DOHH2 (cell line): Measurements from ENCODE around the gene MED14.

Experiments used
- EZH2phosphoT487 ChIP-seq: fragments of 200-600 bp; sonication (generic); IDR thresholded peaks from 2 replicates; pipeline ENCODE4 v1.6.1; 2017; ENCODE audit warnings: borderline replicate concordance, mild to moderate bottlenecking, antibody characterized with exemption, low read length, moderate library complexity, mixed read lengths
- TF ChIP-seq, protein P1 (sequence below): fragments of 200-600 bp; sonication (generic); IDR thresholded peaks from one replicate; pipeline ENCODE4 v1.5.1; 2014; ENCODE audit warnings: antibody characterized with exemption, mild to moderate bottlenecking, low read depth, low read length; ENCODE audit not compliant: poor library complexity, severe bottlenecking

DNA sequence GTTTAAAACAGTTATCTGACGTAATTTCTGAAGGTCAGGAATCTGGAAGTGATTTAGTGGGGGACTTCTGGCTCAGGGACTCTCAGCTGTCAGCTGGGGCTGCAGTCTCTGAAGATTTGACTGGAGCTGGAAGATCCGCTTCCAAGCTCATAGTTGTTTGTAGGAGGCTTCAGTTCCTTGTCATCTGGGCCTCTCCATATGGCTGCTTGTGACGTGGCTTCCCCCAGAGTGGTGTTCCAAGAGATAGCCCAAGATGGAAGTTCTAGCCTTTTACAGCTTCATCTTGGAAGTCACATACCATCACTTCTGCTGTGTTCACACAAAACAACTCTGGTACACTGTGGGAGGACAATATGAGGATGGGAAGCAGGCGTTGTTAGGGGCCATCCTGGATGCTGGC lies 110.0 kb downstream of the MED14 start:
- TF ChIP-seq, protein P1, sequence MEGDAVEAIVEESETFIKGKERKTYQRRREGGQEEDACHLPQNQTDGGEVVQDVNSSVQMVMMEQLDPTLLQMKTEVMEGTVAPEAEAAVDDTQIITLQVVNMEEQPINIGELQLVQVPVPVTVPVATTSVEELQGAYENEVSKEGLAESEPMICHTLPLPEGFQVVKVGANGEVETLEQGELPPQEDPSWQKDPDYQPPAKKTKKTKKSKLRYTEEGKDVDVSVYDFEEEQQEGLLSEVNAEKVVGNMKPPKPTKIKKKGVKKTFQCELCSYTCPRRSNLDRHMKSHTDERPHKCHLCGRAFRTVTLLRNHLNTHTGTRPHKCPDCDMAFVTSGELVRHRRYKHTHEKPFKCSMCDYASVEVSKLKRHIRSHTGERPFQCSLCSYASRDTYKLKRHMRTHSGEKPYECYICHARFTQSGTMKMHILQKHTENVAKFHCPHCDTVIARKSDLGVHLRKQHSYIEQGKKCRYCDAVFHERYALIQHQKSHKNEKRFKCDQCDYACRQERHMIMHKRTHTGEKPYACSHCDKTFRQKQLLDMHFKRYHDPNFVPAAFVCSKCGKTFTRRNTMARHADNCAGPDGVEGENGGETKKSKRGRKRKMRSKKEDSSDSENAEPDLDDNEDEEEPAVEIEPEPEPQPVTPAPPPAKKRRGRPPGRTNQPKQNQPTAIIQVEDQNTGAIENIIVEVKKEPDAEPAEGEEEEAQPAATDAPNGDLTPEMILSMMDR, result no peak
- no peak for TF ChIP-seq EZH2phosphoT487
